Lung (tissue), 12 donors: ENCODE data around the gene EZR. TPM values are rescaled to one million over a fixed set of nuclear protein-coding genes. Genes with fewer than 3 reads are reported as not detected.
A peak's percentile ranks its signal among the peaks of the same experiment; 100 is the strongest.

ENCODE experiments used
- ATAC-seq: fragments of 200-7000 bp; cut with Tn5 transposase; one replicate; pipeline ENCODE4 v1.9.1; 2020; ENCODE audit warnings: moderate number of reproducible peaks; ENCODE audit not compliant: insufficient read depth, low FRiP score
- DNase-seq, 3 donors: peaks; one replicate each; pipeline ENCODE4 v3.0.0-alpha.2; 2013 to 2017
- H3K27ac ChIP-seq, 2 donors: one replicate each; pipeline ENCODE4 v1.5.1; 2013; ENCODE audit warnings: mild to moderate bottlenecking in 2 of 2, moderate library complexity in 2 of 2, control low read depth in 1 of 2, inconsistent platforms in 1 of 2, low read depth in 1 of 2, low read length in 1 of 2
- H3K27me3 ChIP-seq, 3 donors: one replicate each; pipeline ENCODE4 v1.5.1; 2013; ENCODE audit warnings: low read length in 2 of 3; ENCODE audit not compliant: control insufficient read depth in 3 of 3, insufficient read depth in 3 of 3
- H3K36me3 ChIP-seq, 4 donors: one replicate each; pipeline ENCODE4 v1.5.1; 2013; ENCODE audit warnings: low read length in 4 of 4, mild to moderate bottlenecking in 1 of 4, moderate library complexity in 1 of 4; ENCODE audit not compliant: control insufficient read depth in 4 of 4, insufficient read depth in 4 of 4
- H3K4me1 ChIP-seq, 5 donors: one replicate each; pipeline ENCODE4 v1.5.1; 2013; ENCODE audit warnings: low read length in 5 of 5, mild to moderate bottlenecking in 2 of 5, moderate library complexity in 1 of 5; ENCODE audit not compliant: control insufficient read depth in 5 of 5, insufficient read depth in 5 of 5
- H3K4me3 ChIP-seq: one replicate; pipeline ENCODE4 v1.5.1; 2013; ENCODE audit warnings: mild to moderate bottlenecking, control low read depth, moderate library complexity
- H3K9ac ChIP-seq, 2 donors: one replicate each; pipeline ENCODE4 v1.5.1; 2013; ENCODE audit warnings: low read length in 2 of 2, control low read depth in 1 of 2; ENCODE audit not compliant: insufficient read depth in 1 of 2
- H3K9me3 ChIP-seq, 4 donors: one replicate each; pipeline ENCODE4 v1.5.1; 2013; ENCODE audit warnings: low read length in 3 of 4, mild to moderate bottlenecking in 1 of 4, moderate library complexity in 1 of 4; ENCODE audit not compliant: control insufficient read depth in 4 of 4, insufficient read depth in 3 of 4
- WGBS, 2 donors: extraction: QIAGEN DNeasy Blood & Tissue Kit; methylation state at CpG; one replicate each; pipeline ENCODE4 v1.1.7; 2013; 5-methylcytosine and 5-hydroxymethylcytosine counted together
- polyA plus RNA-seq, 2 donors: library from polyadenylated mRNA; stranded (reverse); fragments of 200-250 nt; gene quantifications; one replicate each; pipeline ENCODE4 v1.2.1, GENCODE V29; 2013
- total RNA-seq, 2 donors: library from RNA; depleted of rRNA in 1 of 2; stranded (reverse); fragments of >200 nt in 1 of 2; gene quantifications; one replicate each; pipeline ENCODE4 v1.2.1, GENCODE V29; 2014 to 2021
- TF ChIP-seq, protein P1 (sequence below): IDR thresholded peaks from 2 replicates; pipeline ENCODE4 v1.5.1; 2012; ENCODE audit warnings: mild to moderate bottlenecking; ENCODE audit errors: control extremely low read depth, extremely low read depth
- donor health status: control.
- donor health status: control.
- donor health status: Bipolar disorder and iron deficiency.
- donor health status: healthy.
- donor health status: DM: yes; HTN: yes; CAD: no.

EZR gene
- total and polyA plus RNA-seq, 4 donors: 168 to 452 (median 198) TPM

DNA sequence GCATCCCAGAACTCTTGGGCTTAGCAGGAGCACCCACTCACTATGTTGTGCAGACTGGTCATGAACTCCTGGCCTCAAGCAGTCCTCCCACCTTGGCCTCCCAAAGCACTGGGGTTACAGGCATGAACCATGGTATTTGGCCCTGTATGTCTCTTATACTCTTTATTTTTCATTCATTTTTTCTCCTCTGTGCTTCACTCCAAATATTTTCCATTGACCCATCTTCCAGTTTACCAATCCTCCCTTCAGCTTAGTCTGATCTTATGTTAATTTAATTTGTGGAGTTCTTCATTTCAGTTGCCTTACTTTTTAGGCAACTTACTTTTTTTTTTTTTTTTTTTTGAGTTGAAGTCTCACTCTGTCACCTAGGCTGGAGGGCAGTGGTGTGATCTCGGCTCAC is 79.5 kb downstream of the EZR start:
- TF ChIP-seq, protein P1, sequence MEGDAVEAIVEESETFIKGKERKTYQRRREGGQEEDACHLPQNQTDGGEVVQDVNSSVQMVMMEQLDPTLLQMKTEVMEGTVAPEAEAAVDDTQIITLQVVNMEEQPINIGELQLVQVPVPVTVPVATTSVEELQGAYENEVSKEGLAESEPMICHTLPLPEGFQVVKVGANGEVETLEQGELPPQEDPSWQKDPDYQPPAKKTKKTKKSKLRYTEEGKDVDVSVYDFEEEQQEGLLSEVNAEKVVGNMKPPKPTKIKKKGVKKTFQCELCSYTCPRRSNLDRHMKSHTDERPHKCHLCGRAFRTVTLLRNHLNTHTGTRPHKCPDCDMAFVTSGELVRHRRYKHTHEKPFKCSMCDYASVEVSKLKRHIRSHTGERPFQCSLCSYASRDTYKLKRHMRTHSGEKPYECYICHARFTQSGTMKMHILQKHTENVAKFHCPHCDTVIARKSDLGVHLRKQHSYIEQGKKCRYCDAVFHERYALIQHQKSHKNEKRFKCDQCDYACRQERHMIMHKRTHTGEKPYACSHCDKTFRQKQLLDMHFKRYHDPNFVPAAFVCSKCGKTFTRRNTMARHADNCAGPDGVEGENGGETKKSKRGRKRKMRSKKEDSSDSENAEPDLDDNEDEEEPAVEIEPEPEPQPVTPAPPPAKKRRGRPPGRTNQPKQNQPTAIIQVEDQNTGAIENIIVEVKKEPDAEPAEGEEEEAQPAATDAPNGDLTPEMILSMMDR: no peak
- no peak overlapping the region for H3K27ac ChIP-seq
- no peak for DNase-seq
- ATAC-seq: no peak
- peaks cover 0 to 5% (median 0%) of the 10 kb centered on the region in 5 donors for H3K4me1 ChIP-seq
- H3K9ac ChIP-seq: no peak overlapping the region
- H3K27me3 ChIP-seq: no peaks in the 10 kb centered on the region
- H3K36me3 ChIP-seq: peaks cover 0 to 1% (median 0%) of the 10 kb centered on the region in 4 donors
- no peak overlapping the region for H3K4me3 ChIP-seq
- WGBS, 2 donors: 98 to 100% methylated on average over 1 of the region's 1 CpG
- peaks cover 0 to 5% (median 4%) of the 10 kb centered on the region in 4 donors for H3K9me3 ChIP-seq

DNA sequence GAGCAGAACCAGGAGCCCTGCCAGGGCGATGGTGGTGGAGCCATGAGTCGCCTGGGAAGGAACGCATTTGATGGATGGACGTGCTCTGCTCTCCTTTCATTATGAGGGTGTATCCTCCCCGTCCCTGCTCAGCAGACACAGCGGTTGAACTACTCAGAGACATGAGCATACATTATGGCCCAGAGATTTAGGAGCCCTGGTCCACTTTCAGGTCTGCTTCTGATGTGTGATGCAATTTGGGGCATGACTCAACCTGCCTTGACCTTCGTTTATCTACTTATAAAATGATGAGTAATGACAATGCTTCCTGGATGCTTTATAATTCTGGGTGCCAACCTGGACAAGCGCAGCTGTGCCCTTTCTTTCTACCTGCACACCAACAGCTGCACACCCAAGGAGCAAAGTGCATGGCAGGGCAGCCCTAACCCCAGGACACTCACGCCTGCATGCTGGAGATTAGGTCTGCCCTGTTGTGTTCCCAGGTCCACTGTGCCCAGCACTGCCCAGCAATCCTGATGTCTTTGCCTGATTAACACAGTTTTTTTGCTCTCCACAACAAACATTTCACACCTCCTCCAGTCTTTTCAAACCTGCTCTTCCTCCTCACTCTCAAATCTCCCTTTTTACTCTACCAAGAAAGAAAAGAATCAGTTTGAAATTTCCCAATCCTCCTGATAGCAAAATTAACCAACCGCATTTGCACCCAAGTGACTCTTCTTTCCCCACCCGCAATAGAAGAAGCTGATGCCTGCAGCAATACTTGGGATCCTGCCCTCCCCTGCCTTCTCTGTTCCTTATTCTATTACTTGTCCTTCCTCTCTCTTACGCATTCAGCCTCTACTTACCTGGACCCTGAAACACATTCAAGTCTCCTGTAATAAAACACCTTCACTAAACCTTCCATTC is 81.2 kb downstream of the EZR start:
- Histone ChIP-seq H3K9me3 (peaks cover 0 to 8% (median 6%) of the 10 kb centered on the region in 4 donors), H3K27ac (peak overlapping the region in 1 of 2 donors; percentile 12), H3K36me3 (peaks cover 0 to 1% (median 0%) of the 10 kb centered on the region in 4 donors), H3K4me1 (peaks cover 0 to 5% (median 0%) of the 10 kb centered on the region in 5 donors), H3K9ac (no peak overlapping the region), H3K4me3 (no peak overlapping the region), H3K27me3 (no peaks in the 10 kb centered on the region)
- 84% methylated on average over 12 of the region's 12 CpGs for WGBS, 2 donors
- peak; percentile 19 for ATAC-seq
- no peak for DNase-seq
- TF ChIP-seq, protein P1: no peak

DNA sequence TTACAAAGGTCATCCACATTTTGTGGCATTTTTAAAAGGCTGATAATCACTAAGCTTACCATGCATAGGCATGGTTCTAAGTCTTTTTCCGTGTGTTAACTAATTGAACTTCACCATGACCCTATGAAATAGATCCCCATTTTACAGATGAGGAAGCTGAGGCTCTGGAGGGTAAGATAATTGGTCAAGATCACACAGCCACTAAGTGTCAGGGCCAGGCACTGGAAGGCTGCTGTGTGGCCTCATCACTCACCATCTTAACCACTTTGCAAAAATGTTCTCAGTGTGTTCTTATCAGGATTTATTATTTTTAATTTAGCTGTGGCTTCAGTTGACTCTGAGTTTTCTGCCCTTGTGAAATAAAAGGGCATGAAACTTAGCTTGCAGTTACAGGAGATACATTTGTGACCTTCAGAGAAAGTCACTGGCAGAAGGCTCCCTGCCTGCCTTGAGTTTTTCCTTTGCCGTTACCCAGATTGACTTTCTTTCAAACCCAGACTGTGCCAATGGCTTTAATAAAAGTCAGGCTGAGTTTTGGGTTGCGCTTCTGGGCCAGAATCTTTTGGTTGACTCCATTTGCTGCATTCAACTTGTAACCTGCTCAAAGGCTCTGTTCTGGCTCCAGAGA is 82.0 kb downstream of the EZR start:
- ATAC-seq (no peak), DNase-seq (no peak)
- TF ChIP-seq, protein P1: no peak
- no peak overlapping the region for H3K9ac ChIP-seq
- peaks cover 0 to 8% (median 6%) of the 10 kb centered on the region in 4 donors for H3K9me3 ChIP-seq
- WGBS, 2 donors: 94 to 99% methylated on average over 3 of the region's 3 CpGs
- no peaks in the 10 kb centered on the region for H3K27me3 ChIP-seq
- peak overlapping the region in 1 of 2 donors; percentile 12 for H3K27ac ChIP-seq
- peaks cover 0 to 1% (median 0%) of the 10 kb centered on the region in 4 donors for H3K36me3 ChIP-seq
- no peaks in the 10 kb centered on the region for H3K4me1 ChIP-seq
- H3K4me3 ChIP-seq: no peak overlapping the region
